ENCODE data around the gene PRKAA1. TPM values are rescaled to one million over a fixed set of nuclear protein-coding genes. Genes with fewer than 3 reads are reported as not detected.

PRKAA1 gene
- polyA plus RNA-seq, 1 donor from 2014 or later: 66.9 TPM

- no peaks in the 10 kb centered on the region for H3K9me3 ChIP-seq (ENCODE audit: low read length)
- peaks cover 24% of the 10 kb centered on the region for H3K79me2 ChIP-seq (replicated peaks; ENCODE audit: insufficient read depth, low read length)
- TF ChIP-seq, protein P1, sequence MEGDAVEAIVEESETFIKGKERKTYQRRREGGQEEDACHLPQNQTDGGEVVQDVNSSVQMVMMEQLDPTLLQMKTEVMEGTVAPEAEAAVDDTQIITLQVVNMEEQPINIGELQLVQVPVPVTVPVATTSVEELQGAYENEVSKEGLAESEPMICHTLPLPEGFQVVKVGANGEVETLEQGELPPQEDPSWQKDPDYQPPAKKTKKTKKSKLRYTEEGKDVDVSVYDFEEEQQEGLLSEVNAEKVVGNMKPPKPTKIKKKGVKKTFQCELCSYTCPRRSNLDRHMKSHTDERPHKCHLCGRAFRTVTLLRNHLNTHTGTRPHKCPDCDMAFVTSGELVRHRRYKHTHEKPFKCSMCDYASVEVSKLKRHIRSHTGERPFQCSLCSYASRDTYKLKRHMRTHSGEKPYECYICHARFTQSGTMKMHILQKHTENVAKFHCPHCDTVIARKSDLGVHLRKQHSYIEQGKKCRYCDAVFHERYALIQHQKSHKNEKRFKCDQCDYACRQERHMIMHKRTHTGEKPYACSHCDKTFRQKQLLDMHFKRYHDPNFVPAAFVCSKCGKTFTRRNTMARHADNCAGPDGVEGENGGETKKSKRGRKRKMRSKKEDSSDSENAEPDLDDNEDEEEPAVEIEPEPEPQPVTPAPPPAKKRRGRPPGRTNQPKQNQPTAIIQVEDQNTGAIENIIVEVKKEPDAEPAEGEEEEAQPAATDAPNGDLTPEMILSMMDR (IDR thresholded peaks at IDR 0.05; ENCODE audit: poor library complexity, severe bottlenecking): no peak
- no peak for TF ChIP-seq SMC3 (conservative IDR thresholded peaks at IDR 0.05; ENCODE audit: poor library complexity)
- TF ChIP-seq EP300 (conservative IDR thresholded peaks at IDR 0.05; ENCODE audit: poor library complexity, severe bottlenecking): no peak
- TF ChIP-seq RAD21 (conservative IDR thresholded peaks at IDR 0.05): no peak
- no peak for TF ChIP-seq POLR2AphosphoS5 (IDR thresholded peaks at IDR 0.05)
- H3F3A ChIP-seq (ENCODE audit: insufficient read depth, low read length, poor library complexity, severe bottlenecking): no peaks in the 10 kb centered on the region
- H2AFZ ChIP-seq (ENCODE audit: low read depth, low read length): no peak overlapping the region
- H4K20me1 ChIP-seq (ENCODE audit: insufficient read depth): peaks cover 4% of the 10 kb centered on the region
- no peak overlapping the region for H3K27ac ChIP-seq (ENCODE audit: low read length)
- no peak overlapping the region for H3K9ac ChIP-seq (ENCODE audit: low read length)
- H3K36me3 ChIP-seq (ENCODE audit: insufficient read depth, low read length): peaks cover 15% of the 10 kb centered on the region
- H3K4me2 ChIP-seq (ENCODE audit: low read length): no peak overlapping the region
- no peaks in the 10 kb centered on the region for H3K27me3 ChIP-seq (ENCODE audit: insufficient read depth, low read depth, low read length)
- no peak overlapping the region for H3K4me3 ChIP-seq (ENCODE audit: low read length)
- no peaks in the 10 kb centered on the region for H3K9me2 ChIP-seq (ENCODE audit: insufficient read depth, low read length)
Observed at GRCh38 chr5:40831346-40832210, 33.4 kb upstream of the PRKAA1 start.

DNA sequence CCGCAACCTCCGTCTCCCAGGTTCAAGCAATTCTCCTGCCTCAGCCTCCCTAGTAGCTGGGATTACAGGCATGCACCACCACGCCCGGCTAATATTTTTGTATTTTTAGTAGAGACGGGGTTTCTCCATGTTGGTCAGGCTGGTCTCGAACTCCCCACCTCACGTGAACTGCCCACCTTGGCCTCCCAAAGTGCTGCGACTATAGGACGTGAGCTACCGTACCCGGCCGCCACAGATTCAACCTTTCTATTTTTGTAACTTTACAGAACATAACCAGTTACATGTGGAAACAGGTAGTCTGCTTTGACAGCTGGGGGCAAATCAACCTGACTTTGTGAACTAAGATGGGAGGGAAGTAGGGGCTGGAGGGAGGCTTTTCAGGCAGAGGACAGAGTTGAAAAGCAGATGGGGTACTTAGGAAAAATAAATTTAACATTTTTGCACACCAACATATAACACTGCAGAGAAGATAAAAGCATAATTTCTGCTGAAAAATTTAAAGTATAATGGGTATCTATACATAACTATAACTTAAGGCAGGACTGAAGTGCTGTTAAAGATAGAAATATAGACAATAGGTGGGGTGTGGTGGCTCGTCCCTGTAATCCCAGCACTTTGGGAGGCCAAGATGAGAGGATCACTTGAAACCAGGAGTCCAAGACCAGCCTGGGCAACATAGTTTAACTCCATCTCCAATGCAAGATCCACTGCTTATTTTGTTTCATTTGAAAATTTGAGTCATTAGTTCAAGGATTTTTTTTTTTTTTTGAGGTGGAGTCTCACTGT is 31.8 kb upstream of the PRKAA1 start:
- H3K36me3 ChIP-seq (ENCODE audit: insufficient read depth, low read length): peaks cover 15% of the 10 kb centered on the region
- peaks cover 4% of the 10 kb centered on the region for H4K20me1 ChIP-seq (ENCODE audit: insufficient read depth)

More for the DNA sequence above, 31.8 kb upstream of the PRKAA1 start:
- Histone ChIP-seq H3K4me3 (ENCODE audit: low read length) (no peak overlapping the region), H3K27ac (ENCODE audit: low read length) (no peak overlapping the region), H2AFZ (ENCODE audit: low read depth, low read length) (no peak overlapping the region), H3K79me2 (replicated peaks; ENCODE audit: insufficient read depth, low read length) (peaks cover 24% of the 10 kb centered on the region), H3F3A (ENCODE audit: insufficient read depth, low read length, poor library complexity, severe bottlenecking) (no peaks in the 10 kb centered on the region), H3K27me3 (ENCODE audit: insufficient read depth, low read depth, low read length) (no peaks in the 10 kb centered on the region), H3K9me3 (ENCODE audit: low read length) (no peaks in the 10 kb centered on the region), H3K9me2 (ENCODE audit: insufficient read depth, low read length) (no peaks in the 10 kb centered on the region), H3K9ac (ENCODE audit: low read length) (no peak overlapping the region), H3K4me2 (ENCODE audit: low read length) (no peak overlapping the region)
- TF ChIP-seq MXI1 (conservative IDR thresholded peaks at IDR 0.05; ENCODE audit: poor library complexity, severe bottlenecking): no peak
- no peak for TF ChIP-seq TAF1 (IDR thresholded peaks at IDR 0.05; ENCODE audit: low read depth)
- TF ChIP-seq, protein P2, sequence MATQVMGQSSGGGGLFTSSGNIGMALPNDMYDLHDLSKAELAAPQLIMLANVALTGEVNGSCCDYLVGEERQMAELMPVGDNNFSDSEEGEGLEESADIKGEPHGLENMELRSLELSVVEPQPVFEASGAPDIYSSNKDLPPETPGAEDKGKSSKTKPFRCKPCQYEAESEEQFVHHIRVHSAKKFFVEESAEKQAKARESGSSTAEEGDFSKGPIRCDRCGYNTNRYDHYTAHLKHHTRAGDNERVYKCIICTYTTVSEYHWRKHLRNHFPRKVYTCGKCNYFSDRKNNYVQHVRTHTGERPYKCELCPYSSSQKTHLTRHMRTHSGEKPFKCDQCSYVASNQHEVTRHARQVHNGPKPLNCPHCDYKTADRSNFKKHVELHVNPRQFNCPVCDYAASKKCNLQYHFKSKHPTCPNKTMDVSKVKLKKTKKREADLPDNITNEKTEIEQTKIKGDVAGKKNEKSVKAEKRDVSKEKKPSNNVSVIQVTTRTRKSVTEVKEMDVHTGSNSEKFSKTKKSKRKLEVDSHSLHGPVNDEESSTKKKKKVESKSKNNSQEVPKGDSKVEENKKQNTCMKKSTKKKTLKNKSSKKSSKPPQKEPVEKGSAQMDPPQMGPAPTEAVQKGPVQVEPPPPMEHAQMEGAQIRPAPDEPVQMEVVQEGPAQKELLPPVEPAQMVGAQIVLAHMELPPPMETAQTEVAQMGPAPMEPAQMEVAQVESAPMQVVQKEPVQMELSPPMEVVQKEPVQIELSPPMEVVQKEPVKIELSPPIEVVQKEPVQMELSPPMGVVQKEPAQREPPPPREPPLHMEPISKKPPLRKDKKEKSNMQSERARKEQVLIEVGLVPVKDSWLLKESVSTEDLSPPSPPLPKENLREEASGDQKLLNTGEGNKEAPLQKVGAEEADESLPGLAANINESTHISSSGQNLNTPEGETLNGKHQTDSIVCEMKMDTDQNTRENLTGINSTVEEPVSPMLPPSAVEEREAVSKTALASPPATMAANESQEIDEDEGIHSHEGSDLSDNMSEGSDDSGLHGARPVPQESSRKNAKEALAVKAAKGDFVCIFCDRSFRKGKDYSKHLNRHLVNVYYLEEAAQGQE (IDR thresholded peaks at IDR 0.05; ENCODE audit: borderline replicate concordance): no peak
- no peak for TF ChIP-seq RAD21 (conservative IDR thresholded peaks at IDR 0.05)
- TF ChIP-seq, protein P1 (IDR thresholded peaks at IDR 0.05; ENCODE audit: poor library complexity, severe bottlenecking): no peak
- TF ChIP-seq EP300 (conservative IDR thresholded peaks at IDR 0.05; ENCODE audit: poor library complexity, severe bottlenecking): no peak
- no peak for TF ChIP-seq EZH2 (IDR thresholded peaks at IDR 0.05; ENCODE audit: borderline replicate concordance, insufficient read depth, low read length, poor library complexity, severe bottlenecking)
- TF ChIP-seq POLR2AphosphoS5 (IDR thresholded peaks at IDR 0.05): no peak
- TF ChIP-seq SMC3 (conservative IDR thresholded peaks at IDR 0.05; ENCODE audit: poor library complexity): no peak

Measured in neural cell (in vitro differentiated cells).